HG03442 (cell line): ENCODE data around the gene FN3KRP.
"Not testable (repeated sequence)": the region's sequence is repeated elsewhere in the genome, so short reads cannot be mapped to it uniquely, and the experiment has no call there.

Experiments
- ATAC-seq: cut with Tn5 transposase; IDR thresholded peaks from one replicate; pipeline ENCODE4 v1.9.1; 2021; ENCODE audit warnings: mild to moderate bottlenecking, moderate library complexity; ENCODE audit not compliant: unreplicated experiment

FN3KRP gene

DNA sequence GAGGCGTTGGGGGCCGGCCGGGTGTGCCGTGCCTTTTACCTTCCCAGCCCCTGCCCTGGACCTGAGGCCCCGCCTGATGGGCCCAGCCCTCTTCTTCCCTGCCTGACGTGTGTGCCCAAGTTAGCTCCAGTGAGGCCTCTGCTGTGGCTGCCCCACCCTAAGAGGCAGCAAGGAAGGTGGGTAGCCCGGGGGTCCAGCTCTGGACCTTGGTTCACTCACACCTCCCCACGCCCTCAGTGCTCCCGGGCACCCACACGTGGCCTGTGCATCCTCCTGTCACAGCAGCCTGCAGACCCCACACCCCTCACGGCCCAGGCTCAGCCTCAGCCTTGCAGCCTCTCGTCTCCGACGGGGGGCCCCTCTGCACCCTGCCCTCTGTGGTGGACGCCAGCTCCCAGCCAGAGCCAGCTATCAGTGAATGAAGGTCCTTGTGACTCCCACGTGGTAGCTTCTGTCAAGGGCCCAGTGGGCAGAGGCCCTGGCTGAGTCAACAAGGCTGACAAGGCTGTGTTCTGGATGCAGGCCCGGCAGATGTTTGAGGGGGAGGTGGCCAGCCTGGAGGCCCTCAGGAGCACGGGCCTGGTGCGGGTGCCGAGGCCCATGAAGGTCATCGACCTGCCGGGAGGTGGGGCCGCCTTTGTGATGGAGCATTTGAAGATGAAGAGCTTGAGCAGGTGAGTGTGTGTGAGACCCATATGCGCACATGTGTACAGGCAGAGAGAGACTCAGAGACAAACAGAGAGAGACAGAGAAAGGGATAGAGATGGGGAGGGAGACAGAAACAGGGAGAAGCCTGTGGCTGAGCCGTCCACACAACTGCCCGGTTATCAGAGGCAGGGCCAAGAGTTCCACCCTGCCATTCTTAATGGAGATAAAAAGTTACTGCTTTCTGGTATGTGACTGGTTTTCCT is 21.7 kb downstream of the FN3KRP start:
- ATAC-seq: no peak

DNA sequence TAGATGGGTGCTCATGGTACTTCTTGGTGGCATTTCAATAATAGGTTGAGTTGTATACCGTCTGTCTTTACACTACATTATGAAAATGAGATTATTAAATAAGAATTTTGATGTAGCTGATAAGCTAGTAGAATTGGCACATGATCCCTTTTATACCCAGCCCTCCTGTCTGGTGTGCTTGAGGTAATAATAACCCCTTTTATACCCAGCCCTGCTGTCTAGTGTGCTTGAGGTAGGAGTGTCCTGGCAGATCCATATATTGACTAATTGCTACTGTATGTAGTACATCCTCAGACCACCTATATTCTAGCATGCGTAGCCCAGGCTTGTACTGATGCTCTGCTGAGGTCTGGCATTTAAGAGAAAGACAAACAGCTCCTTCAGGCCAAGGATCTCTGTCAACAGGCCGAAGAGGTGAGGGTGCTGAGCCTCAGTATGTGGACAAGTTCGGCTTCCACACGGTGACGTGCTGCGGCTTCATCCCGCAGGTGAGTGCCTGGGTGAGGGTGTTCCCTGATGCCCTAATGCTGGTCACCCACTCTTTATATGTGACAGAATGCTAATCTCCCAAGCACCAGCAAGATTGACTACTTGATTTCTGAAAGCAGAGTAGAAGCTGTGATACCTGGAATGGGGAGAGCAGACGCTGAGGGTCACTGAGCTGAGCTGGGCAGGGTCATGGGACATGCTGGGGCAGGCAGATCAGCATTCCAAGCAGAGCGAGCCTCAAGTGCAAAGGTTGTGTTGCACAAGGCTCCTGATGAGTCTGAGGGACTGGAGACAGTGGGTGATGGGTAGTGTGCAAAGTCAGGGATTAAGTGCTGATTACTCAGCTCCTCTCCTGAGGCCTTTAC is 24.6 kb downstream of the FN3KRP start:
- no peak for ATAC-seq

DNA sequence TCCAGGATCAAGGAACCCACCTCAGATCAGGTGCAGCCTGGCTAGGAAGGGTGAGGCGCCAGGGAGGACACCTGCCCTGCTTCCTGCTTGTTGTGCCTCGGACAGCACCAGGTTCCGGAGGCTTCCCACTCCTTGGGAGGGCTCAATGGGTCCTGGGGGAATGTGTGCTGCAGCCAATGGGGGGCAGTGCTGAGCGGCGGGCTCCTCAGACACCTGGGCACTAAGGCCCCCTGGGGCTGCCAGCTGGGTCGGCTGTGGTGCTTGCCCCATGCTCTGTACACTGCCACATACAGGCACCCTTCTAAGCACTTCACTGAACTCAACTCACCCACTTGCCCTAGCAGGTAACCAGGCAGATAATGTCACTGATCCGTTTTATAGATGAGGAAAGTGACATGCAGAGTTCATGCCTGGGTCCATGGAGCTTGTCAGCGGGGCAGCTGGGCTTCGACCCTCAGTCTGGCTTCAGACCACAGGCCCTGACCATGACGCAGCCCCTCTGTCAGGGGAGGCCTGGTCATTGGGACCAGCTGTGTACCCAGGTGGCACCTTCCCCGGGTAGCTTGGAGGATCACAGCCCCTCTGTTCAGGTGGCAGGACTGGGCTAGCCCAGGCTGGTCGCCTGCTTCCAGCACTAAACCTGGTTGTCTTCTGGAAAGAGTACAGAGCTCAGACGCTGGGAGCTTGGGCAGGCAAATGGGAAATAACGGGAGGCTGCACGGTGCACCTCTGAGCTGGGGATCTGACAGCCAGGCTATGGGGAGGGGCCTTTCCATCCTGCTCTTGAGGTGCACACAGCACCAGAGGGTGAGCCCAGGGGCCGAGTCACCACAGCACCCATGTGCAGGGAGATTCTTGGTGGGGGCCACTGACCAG is 27.1 kb downstream of the FN3KRP start:
- no peak for ATAC-seq

- ATAC-seq: not testable (repeated sequence)
Measured at GRCh38 chr17:82744736-82745135, 28.2 kb downstream of the FN3KRP start.

GRCh38 chr17:82745524-82745923 is 29.0 kb downstream of the FN3KRP start:
- ATAC-seq: no peak

DNA sequence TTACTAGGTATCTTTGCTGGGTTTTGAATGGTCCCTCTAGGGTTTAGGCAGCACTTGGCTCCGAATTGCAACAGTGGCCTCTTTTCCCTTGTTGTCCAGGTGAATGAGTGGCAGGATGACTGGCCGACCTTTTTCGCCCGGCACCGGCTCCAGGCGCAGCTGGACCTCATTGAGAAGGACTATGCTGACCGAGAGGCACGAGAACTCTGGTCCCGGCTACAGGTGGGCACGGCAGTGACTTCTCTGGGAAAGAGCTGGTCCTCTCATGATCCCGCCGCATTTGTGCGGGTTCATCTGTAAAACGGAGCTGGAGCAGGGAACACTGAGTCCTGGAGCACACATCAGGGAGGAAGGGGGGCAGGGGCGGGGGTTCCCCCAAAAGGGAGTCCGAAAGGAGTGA is 32.2 kb downstream of the FN3KRP start:
- ATAC-seq: no peak

DNA sequence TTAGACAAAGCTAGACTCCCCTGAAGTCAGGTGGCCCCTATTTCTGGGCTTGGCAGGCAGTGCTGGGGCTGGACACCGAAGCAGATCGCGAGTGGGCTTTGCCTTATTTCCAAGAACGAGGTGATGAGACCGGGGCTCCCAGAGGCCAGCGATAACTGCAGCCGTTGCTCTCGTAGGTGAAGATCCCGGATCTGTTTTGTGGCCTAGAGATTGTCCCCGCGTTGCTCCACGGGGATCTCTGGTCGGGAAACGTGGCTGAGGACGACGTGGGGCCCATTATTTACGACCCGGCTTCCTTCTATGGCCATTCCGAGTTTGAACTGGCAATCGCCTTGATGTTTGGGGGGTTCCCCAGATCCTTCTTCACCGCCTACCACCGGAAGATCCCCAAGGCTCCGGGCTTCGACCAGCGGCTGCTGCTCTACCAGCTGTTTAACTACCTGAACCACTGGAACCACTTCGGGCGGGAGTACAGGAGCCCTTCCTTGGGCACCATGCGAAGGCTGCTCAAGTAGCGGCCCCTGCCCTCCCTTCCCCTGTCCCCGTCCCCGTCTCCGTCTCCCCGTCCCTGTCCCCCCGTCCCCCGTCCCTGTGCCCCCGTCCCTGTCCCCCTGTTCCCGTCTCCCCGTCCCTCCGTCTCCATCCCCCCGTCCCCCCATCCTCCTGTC is 33.9 kb downstream of the FN3KRP start:
- ATAC-seq: no peak

DNA sequence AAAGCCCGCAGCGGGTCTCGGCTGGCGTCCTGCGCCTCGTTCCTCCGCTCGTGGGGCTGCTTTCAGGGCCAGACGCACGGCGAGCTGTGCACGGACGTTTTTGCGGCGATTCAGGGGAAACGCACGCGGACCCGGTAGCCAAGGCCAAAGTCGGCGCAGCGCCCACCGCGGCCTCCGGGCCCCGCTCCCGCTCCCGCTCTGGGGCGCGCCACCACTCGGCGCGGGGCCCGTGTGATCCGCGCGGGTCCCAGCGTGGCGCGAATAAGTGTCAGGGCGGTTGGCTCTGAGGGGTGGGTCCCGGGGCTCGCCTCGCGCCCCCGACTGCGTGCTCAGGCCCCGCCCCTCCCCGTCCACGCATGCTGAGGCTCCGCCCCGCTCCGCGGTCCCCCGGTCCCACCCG is 34.7 kb downstream of the FN3KRP start:
- peak; percentile 23 for ATAC-seq

DNA sequence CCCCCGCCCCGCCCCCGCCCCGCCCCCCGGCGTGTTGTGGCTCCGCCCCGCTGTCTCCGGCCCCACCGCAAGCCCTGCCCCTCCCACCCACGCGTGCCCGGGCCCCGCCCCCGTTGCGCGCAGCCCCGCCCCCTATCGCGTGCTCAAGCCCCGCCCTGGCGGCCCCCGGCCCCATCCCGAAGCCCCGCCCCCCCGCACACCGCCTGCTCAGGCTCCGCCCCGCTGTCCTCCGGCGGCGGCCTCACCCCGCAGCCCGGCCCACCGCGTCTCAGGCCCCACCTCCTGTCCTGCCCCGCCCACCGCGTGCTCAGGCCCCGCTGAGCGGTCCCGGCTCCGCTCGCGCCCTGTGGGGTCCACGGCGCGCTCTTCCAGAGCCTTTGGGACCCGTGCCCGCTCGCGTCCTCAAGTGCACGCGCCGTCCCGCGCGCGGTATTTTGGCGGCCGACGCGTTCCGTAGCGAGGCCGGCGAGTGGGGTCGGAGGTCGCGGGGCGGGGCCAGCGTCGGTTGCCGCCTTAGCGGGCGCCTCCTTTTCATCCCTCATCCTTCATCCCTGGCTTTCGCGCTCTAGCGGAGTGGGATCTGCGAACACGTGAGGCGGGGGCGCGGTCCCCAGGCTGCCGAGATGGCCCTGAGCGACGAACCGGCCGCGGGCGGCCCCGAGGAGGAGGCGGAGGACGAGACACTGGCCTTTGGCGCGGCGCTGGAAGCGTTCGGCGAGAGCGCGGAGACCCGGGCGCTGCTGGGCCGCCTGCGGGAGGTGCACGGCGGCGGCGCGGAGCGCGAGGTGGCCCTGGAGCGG is 35.3 kb downstream of the FN3KRP start, which contains the start of gene TBCD:
TSS of gene TBCD (plus strand) at position 495 of the 800 bp plus-strand sequence. CDS start at position 624, 129 bp downstream.
- ATAC-seq: peak; percentile 79

GRCh38 chr17:82752371-82753200 is 36.1 kb downstream of the FN3KRP start:
- peak; percentile 13 for ATAC-seq

DNA sequence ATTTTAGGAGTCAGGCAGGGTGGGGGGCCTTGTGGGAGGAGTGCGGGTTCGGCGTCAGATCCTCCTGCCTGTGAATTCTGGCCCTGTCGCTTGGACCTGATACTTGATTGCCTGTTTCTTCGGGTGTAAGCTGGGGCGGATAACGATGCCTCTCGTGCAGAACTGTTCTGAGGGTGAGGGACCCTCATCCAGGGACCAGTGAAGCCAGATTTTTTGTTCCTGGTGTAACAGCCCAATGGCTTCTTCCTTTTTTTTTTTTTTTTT is 36.6 kb downstream of the FN3KRP start:
- no peak for ATAC-seq

GRCh38 chr17:82754297-82755208 is 38.0 kb downstream of the FN3KRP start:
- ATAC-seq: no peak

DNA sequence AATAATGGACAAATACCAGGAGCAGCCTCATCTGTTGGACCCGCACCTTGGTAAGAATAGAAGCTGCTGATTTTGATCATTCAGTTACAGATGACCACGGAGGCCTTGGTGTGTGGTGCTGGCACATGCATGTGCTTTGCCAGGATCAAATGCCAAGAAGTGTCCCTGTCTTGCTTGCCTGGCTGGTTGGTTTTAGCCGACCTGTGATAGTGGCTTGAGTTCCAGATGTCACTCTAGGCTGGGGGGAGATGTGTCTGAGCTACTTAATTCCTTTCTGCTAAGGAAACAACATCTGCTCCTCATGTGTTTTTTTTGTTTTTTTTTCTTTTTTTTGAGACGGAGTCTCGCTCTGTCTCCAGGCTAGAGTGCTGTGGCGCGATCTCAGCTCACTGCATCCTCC is 39.7 kb downstream of the FN3KRP start:
- ATAC-seq: no peak

GRCh38 chr17:82765371-82765770 is 48.9 kb downstream of the FN3KRP start:
- no peak for ATAC-seq

GRCh38 chr17:82767041-82767754 is 50.7 kb downstream of the FN3KRP start:
- no peak for ATAC-seq

DNA sequence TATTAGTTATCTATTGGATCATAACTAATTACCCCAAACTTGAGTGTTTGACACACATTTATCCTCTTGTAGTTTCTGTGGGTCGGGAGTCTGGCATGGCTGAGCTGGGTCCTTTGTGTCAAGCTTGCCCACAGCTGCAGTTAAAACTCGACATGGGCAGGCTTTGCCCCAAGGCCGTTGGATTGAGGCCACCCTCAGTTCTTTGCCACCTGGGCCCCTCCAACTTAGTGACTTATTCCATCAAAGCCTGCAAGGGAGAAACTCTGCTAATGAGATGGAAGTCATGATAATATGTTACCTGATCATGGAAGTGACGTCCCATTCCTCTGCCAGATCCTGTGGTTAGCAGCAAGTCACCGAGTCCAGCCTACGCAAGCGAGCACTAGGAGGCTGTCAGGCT is 52.5 kb downstream of the FN3KRP start:
- ATAC-seq: no peak

GRCh38 chr17:82772026-82772425 is 55.5 kb downstream of the FN3KRP start:
- ATAC-seq: no peak
